Caco-2 (cell line): ENCODE data around the gene CEP131. TPM values are rescaled to one million over a fixed set of nuclear protein-coding genes. Genes with fewer than 3 reads are reported as not detected.

ENCODE experiments used
- BruUV-seq: library from RNA; stranded (reverse); fragments of 400-500 nt; replicated peaks from 2 replicates; lab custom pipeline; 2021; lab: Mats Ljungman, UMichigan
- CTCF ChIA-PET: fragments of 300-600 bp; sonication (Branson Sonifier 250); formaldehyde crosslinking; loops from one replicate; lab custom pipeline; 2022; ENCODE audit warnings: antibody characterized with exemption; lab: Charles Lee
- POLR2A ChIA-PET: fragments of 300-600 bp; sonication (Branson Sonifier 250); formaldehyde crosslinking; loops from one replicate; lab custom pipeline; 2022; ENCODE audit warnings: antibody characterized with exemption; lab: Charles Lee
- DNase-seq, 2 experiments: peaks; one replicate each; pipeline versions ENCODE4 v3.0.0 to v3.0.0-alpha.2; 2020 to 2022
- H3K27me3 ChIP-seq: replicated peaks from 2 replicates; pipeline ENCODE4 v1.6.0; 2011; ENCODE audit warnings: low read length; ENCODE audit not compliant: control insufficient read depth, insufficient read depth
- H3K36me3 ChIP-seq: 2 replicates; pipeline ENCODE4 v1.5.1; 2011; ENCODE audit warnings: low read length; ENCODE audit not compliant: control insufficient read depth, insufficient read depth
- H3K4me1 ChIP-seq: fragments of 250-450 bp; sonication (Bioruptor Pico); 2 replicates; pipeline ENCODE4 v1.5.1; 2020; ENCODE audit warnings: mild to moderate bottlenecking
- H3K4me3 ChIP-seq: 2 replicates; pipeline ENCODE4 v1.5.1; 2011; ENCODE audit warnings: low read depth, mild to moderate bottlenecking, control low read depth, low read length
- H3K9me3 ChIP-seq: fragments of 250-450 bp; sonication (Bioruptor Pico); 2 replicates; pipeline ENCODE4 v1.5.1; 2020; ENCODE audit warnings: mild to moderate bottlenecking, moderate library complexity
- H3K27ac Mint-ChIP-seq: one replicate; pipeline ENCODE4 v1.8.0; 2022; ENCODE audit warnings: mixed read lengths; ENCODE audit not compliant: unreplicated experiment
- H3K27me3 Mint-ChIP-seq: one replicate; pipeline ENCODE4 v1.8.0; 2022; ENCODE audit warnings: mixed read lengths; ENCODE audit not compliant: insufficient read depth, unreplicated experiment
- H3K36me3 Mint-ChIP-seq: one replicate; pipeline ENCODE4 v1.8.0; 2022; ENCODE audit warnings: mild to moderate bottlenecking, mixed read lengths; ENCODE audit not compliant: insufficient read depth, unreplicated experiment
- H3K4me1 Mint-ChIP-seq: one replicate; pipeline ENCODE4 v1.8.0; 2022; ENCODE audit warnings: low read depth, mixed read lengths; ENCODE audit not compliant: unreplicated experiment
- H3K4me3 Mint-ChIP-seq: one replicate; pipeline ENCODE4 v1.8.0; 2022; ENCODE audit warnings: mild to moderate bottlenecking, moderate library complexity, mixed read lengths; ENCODE audit not compliant: unreplicated experiment
- H3K9me3 Mint-ChIP-seq: one replicate; pipeline ENCODE4 v1.8.0; 2022; ENCODE audit warnings: mixed read lengths; ENCODE audit not compliant: unreplicated experiment
- intact Hi-C: fragments of 100-400 bp; cut with micrococcal nuclease; formaldehyde crosslinking; loops from one replicate; pipeline ENCODE4 v1.10.0; 2022; ENCODE audit not compliant: unreplicated experiment
- total RNA-seq: library from RNA; stranded (reverse); gene quantifications from 2 replicates; pipeline ENCODE4 v1.2.3, GENCODE V29; 2022
- TF ChIP-seq, protein P1 (sequence below), 2 experiments: fragments of 200-600 bp in 1 of 2; IDR thresholded peaks; 1 replicate in 1 of 2; 2 replicates in 1 of 2; pipeline versions ENCODE4 v1.5.1 to v1.8.0; 2011 to 2022; ENCODE audit warnings: antibody characterized with exemption in 1 of 2, control low read depth in 1 of 2, inconsistent platforms in 1 of 2, low read depth in 1 of 2, low read length in 1 of 2, mild to moderate bottlenecking in 1 of 2, moderate library complexity in 1 of 2; ENCODE audit not compliant: insufficient read depth in 1 of 2, severe bottlenecking in 1 of 2, unreplicated experiment in 1 of 2

The CEP131 gene
- total RNA-seq, 1 experiment from 2014 or later = 28.4 TPM

DNA sequence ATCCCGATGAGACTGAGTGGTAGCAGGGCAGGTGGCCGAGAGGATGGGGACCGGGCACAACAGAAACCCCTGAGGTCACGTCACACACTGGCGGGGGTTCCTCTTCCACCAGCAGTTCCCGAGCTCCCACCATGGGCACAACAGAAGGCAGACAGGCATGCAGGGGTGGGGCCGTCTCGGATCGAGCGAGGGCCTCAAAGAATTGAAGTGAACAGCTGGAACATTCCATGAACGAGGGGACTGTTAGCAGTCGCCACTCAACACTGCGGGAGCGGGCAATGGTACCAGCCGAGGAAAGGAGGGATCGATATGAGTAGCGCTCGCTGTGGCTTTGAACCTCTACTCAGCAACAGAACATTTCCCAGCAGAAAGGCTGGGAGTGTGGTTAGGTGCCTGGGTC lies 5.3 kb downstream of the CEP131 start:
- TF ChIP-seq, protein P1, sequence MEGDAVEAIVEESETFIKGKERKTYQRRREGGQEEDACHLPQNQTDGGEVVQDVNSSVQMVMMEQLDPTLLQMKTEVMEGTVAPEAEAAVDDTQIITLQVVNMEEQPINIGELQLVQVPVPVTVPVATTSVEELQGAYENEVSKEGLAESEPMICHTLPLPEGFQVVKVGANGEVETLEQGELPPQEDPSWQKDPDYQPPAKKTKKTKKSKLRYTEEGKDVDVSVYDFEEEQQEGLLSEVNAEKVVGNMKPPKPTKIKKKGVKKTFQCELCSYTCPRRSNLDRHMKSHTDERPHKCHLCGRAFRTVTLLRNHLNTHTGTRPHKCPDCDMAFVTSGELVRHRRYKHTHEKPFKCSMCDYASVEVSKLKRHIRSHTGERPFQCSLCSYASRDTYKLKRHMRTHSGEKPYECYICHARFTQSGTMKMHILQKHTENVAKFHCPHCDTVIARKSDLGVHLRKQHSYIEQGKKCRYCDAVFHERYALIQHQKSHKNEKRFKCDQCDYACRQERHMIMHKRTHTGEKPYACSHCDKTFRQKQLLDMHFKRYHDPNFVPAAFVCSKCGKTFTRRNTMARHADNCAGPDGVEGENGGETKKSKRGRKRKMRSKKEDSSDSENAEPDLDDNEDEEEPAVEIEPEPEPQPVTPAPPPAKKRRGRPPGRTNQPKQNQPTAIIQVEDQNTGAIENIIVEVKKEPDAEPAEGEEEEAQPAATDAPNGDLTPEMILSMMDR (IDR thresholded peaks at IDR 0.05; ENCODE audit: insufficient read depth in 1 of 2, low read depth in 1 of 2, low read length in 1 of 2, severe bottlenecking in 1 of 2, unreplicated experiment in 1 of 2) = no peak
- H3K9me3 ChIP-seq = no peaks in the 10 kb centered on the region
- H3K27me3 ChIP-seq = no peaks in the 10 kb centered on the region
- Mint-ChIP-seq H3K27me3 (no peaks in the 10 kb centered on the region), H3K27ac (no peak overlapping the region), H3K4me3 (no peak overlapping the region), H3K4me1 (no peaks in the 10 kb centered on the region), H3K36me3 (no peaks in the 10 kb centered on the region), H3K9me3 (no peaks in the 10 kb centered on the region)
- CTCF ChIA-PET = no interaction called here
- POLR2A ChIA-PET = no interaction called here
- DNase-seq = no peak
- H3K4me1 ChIP-seq = no peaks in the 10 kb centered on the region
- no TSS peak for BruUV-seq
- intact Hi-C loops = no loop called here
- H3K36me3 ChIP-seq = no peaks in the 10 kb centered on the region
- no peak overlapping the region for H3K4me3 ChIP-seq

DNA sequence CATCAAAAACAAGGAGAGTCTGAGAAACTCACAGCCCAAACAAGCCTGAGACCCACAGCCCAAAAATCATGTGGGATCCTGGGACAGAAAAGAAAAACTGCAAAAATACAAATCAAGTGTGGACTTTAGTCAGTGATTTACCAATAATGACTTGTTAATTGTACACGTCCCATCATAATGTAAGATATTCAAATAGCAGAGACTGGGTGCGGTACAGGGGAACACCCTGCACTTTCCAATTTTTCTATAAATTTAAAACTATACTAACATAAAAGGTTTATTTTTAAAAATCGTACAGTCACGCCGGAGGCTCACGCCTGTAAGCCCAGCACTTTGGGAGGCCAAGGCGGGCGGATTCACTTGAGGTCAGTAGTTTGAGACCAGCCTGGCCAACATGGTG lies 8.8 kb downstream of the CEP131 start:
- intact Hi-C loops = no loop called here
- no peaks in the 10 kb centered on the region for H3K4me1 Mint-ChIP-seq
- H3K27me3 Mint-ChIP-seq = no peaks in the 10 kb centered on the region

DNA sequence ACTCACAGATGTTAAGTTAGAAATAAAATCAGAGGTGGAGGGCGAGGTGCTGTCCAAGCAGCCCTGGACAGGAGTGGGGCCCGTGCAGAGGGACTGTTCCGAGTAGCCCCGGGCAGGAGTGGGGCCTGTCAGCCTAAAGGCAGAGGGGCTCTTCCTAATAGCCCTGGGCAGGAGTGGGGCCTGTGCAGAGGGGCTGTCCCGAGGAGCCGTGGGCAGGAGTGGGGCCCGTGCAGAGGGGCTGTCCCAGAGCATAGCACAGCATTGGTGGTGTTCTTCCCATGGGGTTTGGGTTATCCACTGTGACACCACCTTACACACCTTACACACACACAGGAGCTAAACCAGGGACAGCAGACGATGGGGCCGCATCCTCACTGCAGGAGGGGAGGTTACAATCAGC lies 10.4 kb downstream of the CEP131 start:
- H3K27me3 ChIP-seq = no peaks in the 10 kb centered on the region
- ChIA-PET POLR2A (no interaction called here), CTCF (no interaction called here)
- H3K9me3 ChIP-seq = no peaks in the 10 kb centered on the region
- H3K36me3 Mint-ChIP-seq = peaks cover 7% of the 10 kb centered on the region
- H3K4me3 Mint-ChIP-seq = no peak overlapping the region
- intact Hi-C loops = no loop called here
- no peaks in the 10 kb centered on the region for H3K4me1 Mint-ChIP-seq
- H3K4me3 ChIP-seq = no peak overlapping the region
- TF ChIP-seq, protein P1 (IDR thresholded peaks at IDR 0.05; ENCODE audit: insufficient read depth in 1 of 2, low read depth in 1 of 2, low read length in 1 of 2, severe bottlenecking in 1 of 2, unreplicated experiment in 1 of 2) = no peak
- no TSS peak for BruUV-seq
- no peak for DNase-seq
- no peaks in the 10 kb centered on the region for H3K9me3 Mint-ChIP-seq
- no peaks in the 10 kb centered on the region for H3K36me3 ChIP-seq
- no peaks in the 10 kb centered on the region for H3K27me3 Mint-ChIP-seq
- H3K4me1 ChIP-seq = no peaks in the 10 kb centered on the region
- H3K27ac Mint-ChIP-seq = no peak overlapping the region

More for the DNA sequence above, 8.8 kb downstream of the CEP131 start:
- Histone ChIP-seq H3K27me3 (no peaks in the 10 kb centered on the region), H3K4me3 (no peak overlapping the region), H3K4me1 (no peaks in the 10 kb centered on the region), H3K9me3 (no peaks in the 10 kb centered on the region), H3K36me3 (no peaks in the 10 kb centered on the region)
- no peaks in the 10 kb centered on the region for H3K9me3 Mint-ChIP-seq
- DNase-seq = no peak
- H3K4me3 Mint-ChIP-seq = no peak overlapping the region
- H3K36me3 Mint-ChIP-seq = no peaks in the 10 kb centered on the region
- TF ChIP-seq, protein P1 (IDR thresholded peaks at IDR 0.05; ENCODE audit: insufficient read depth in 1 of 2, low read depth in 1 of 2, low read length in 1 of 2, severe bottlenecking in 1 of 2, unreplicated experiment in 1 of 2) = no peak
- ChIA-PET POLR2A (no interaction called here), CTCF (no interaction called here)
- no peak overlapping the region for H3K27ac Mint-ChIP-seq
- no TSS peak for BruUV-seq
